GM12878 (cell line): ENCODE results near the gene RTL3. TPM values are rescaled to one million over a fixed set of nuclear protein-coding genes. Genes with fewer than 3 reads are reported as not detected.

Experiments
- EED ChIP-seq: sonication (generic); IDR thresholded peaks from 2 replicates; pipeline ENCODE4 v1.6.1; 2016; ENCODE audit warnings: antibody characterized with exemption, low read depth
- EP300 ChIP-seq, 2 experiments: fragments of 150-350 bp in 1 of 2; IDR thresholded peaks; 2 replicates each; pipeline ENCODE4 v1.6.1; 2011 to 2012; ENCODE audit warnings: low read depth in 2 of 2, low read length in 2 of 2, borderline replicate concordance in 1 of 2, improper control_type of control experiment in 1 of 2, inconsistent platforms in 1 of 2; ENCODE audit not compliant: control insufficient read depth in 1 of 2
- IKZF1 ChIP-seq: fragments of 450-650 bp; conservative IDR thresholded peaks from 2 replicates; pipeline ENCODE4 v1.6.1; 2017; ENCODE audit warnings: antibody characterized with exemption, mild to moderate bottlenecking
- IKZF2 ChIP-seq, 2 experiments: fragments of 450-650 bp; IDR thresholded peaks; 2 replicates each; pipeline ENCODE4 v1.6.1; 2017; ENCODE audit warnings: mild to moderate bottlenecking in 2 of 2, moderate library complexity in 2 of 2
- KAT2A ChIP-seq: conservative IDR thresholded peaks from 2 replicates; pipeline ENCODE4 v1.6.1; 2011; ENCODE audit warnings: low read depth, low read length; ENCODE audit not compliant: control insufficient read depth
- MEF2A ChIP-seq: IDR thresholded peaks from 2 replicates; pipeline ENCODE4 v1.6.1; 2011; ENCODE audit warnings: low read depth, mild to moderate bottlenecking, low read length, moderate library complexity; ENCODE audit not compliant: insufficient read depth
- NRF1 ChIP-seq: conservative IDR thresholded peaks from 2 replicates; pipeline ENCODE4 v1.6.1; 2011; ENCODE audit warnings: mild to moderate bottlenecking, low read depth, low read length, improper control_type of control experiment
- POLR2AphosphoS2 ChIP-seq: IDR thresholded peaks from 2 replicates; pipeline ENCODE4 v1.6.1; 2011; ENCODE audit warnings: low read depth, mild to moderate bottlenecking, low read length, improper control_type of control experiment, moderate library complexity
- SMC3 ChIP-seq: IDR thresholded peaks from 2 replicates; pipeline ENCODE4 v1.6.1; 2011; ENCODE audit warnings: low read length, improper control_type of control experiment, borderline replicate concordance
- STAT1 ChIP-seq: fragments of 450-650 bp; conservative IDR thresholded peaks from 2 replicates; pipeline ENCODE4 v1.6.1; 2014; ENCODE audit warnings: antibody characterized with exemption, mild to moderate bottlenecking
- TARDBP ChIP-seq: IDR thresholded peaks from 2 replicates; pipeline ENCODE4 v1.6.1; 2016; ENCODE audit warnings: borderline replicate concordance
- TCF3 ChIP-seq: IDR thresholded peaks from 2 replicates; pipeline ENCODE4 v1.6.1; 2012; ENCODE audit warnings: low read depth, mild to moderate bottlenecking, low read length, borderline replicate concordance; ENCODE audit not compliant: insufficient read depth
- polyA plus RNA-seq, 11 experiments: library from polyadenylated mRNA; depleted of rRNA in 4 of 11; unstranded in 6 of 11; stranded (reverse) in 5 of 11; fragments of >200 nt; fragmentation: Nextera tagmentation in 4 of 11; fragmentation: Illumina TruSeq in 1 of 11; extraction: Ambion mirVana in 4 of 11; extraction: Trizol in 1 of 11; gene quantifications; 1 replicate in 1 of 11; 2 replicates in 10 of 11; pipeline versions ENCODE4 v1.2.1 to v1.2.3, GENCODE V29; 2011 to 2016; ENCODE audit warnings: inconsistent platforms in 2 of 11, missing spikeins in 2 of 11, low read depth in 1 of 11
- total RNA-seq, 4 experiments: library from RNA; depleted of rRNA in 3 of 4; stranded (reverse); fragments of >200 nt in 3 of 4; fragmentation: Illumina TruSeq in 1 of 4; extraction: Trizol in 1 of 4; gene quantifications; 2 replicates each; pipeline versions ENCODE4 v1.2.1 to v1.2.3, GENCODE V29; 2013 to 2021
- TF ChIP-seq, protein P1 (sequence below), 3 experiments: IDR thresholded peaks in 2 of 3; conservative IDR thresholded peaks in 1 of 3; 2 replicates each; pipeline ENCODE4 v1.5.1; 2011; ENCODE audit warnings: low read depth in 3 of 3, low read length in 3 of 3, mild to moderate bottlenecking in 3 of 3, control low read depth in 2 of 3, moderate library complexity in 2 of 3, inconsistent platforms in 1 of 3, mixed read lengths in 1 of 3; ENCODE audit not compliant: control insufficient read depth in 2 of 3, insufficient read depth in 1 of 3; ENCODE audit errors: extremely low read depth in 1 of 3

Gene RTL3
- total and polyA plus RNA-seq, 10 of the 15 experiments (the other 5 are each of a cell fraction or from before 2014, with no cell fraction given): 0.09 to 1.5 (median 0.27) TPM; not detected in 1

DNA sequence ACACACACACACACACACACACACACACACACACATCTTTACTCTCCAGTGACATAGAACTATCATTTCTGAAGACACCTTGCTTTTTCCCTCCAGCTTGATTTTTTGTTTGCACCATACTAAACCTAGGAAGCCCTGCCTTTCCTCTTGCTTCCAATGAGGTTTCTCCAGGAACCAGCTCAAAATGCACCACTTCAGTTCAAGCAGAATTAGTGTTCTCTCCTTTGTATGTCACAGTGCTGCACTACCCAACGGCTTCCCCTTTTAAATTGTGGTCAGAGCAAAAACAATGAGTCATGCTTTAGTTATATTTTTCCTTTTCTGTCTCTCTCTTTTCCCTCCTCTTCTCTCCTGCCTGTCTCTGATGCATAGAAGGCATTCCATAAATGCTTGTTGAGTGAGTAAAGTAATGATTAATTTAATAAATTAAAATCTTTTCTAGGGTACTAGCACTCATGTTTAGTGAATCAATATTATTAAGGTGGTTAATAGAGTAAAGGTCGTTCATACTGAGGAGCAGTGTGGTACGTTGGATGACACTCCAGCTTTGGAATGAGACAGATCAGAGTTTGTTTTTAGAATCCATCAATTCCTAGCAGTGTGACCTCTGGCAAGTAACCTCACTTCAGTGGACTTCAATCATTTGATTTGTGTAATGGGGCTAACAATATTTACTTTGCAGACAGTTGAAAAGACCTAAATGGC is 5.9 kb downstream of the RTL3 start (continued):
- no peak for TF ChIP-seq SMC3
- TF ChIP-seq, protein P1, sequence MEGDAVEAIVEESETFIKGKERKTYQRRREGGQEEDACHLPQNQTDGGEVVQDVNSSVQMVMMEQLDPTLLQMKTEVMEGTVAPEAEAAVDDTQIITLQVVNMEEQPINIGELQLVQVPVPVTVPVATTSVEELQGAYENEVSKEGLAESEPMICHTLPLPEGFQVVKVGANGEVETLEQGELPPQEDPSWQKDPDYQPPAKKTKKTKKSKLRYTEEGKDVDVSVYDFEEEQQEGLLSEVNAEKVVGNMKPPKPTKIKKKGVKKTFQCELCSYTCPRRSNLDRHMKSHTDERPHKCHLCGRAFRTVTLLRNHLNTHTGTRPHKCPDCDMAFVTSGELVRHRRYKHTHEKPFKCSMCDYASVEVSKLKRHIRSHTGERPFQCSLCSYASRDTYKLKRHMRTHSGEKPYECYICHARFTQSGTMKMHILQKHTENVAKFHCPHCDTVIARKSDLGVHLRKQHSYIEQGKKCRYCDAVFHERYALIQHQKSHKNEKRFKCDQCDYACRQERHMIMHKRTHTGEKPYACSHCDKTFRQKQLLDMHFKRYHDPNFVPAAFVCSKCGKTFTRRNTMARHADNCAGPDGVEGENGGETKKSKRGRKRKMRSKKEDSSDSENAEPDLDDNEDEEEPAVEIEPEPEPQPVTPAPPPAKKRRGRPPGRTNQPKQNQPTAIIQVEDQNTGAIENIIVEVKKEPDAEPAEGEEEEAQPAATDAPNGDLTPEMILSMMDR (IDR thresholded peaks at IDR 0.05 in 2 of 3, conservative IDR thresholded peaks at IDR 0.05 in 1 of 3; ENCODE audit: control insufficient read depth in 2 of 3, extremely low read depth in 1 of 3, insufficient read depth in 1 of 3, low read depth in 3 of 3, low read length in 3 of 3): no peak
- TF ChIP-seq NRF1: no peak
- no peak for TF ChIP-seq STAT1
- TF ChIP-seq IKZF2 (IDR thresholded peaks at IDR 0.05): peak; percentile 48 to 59; a peak in 2 of 4 replicates
- no peak for TF ChIP-seq TCF3
- no peak for TF ChIP-seq KAT2A
- no peak for TF ChIP-seq EP300 (IDR thresholded peaks at IDR 0.05; ENCODE audit: borderline replicate concordance in 1 of 2, control insufficient read depth in 1 of 2, low read depth in 2 of 2, low read length in 2 of 2)
- 0 out of 2 replicates have a peak, but pooled peaks have one; percentile 29 for TF ChIP-seq EED
- TF ChIP-seq MEF2A: 0 out of 2 replicates have a peak, but pooled peaks have one; percentile 32
- peak; percentile 53 for TF ChIP-seq IKZF1
- TF ChIP-seq TARDBP: no peak
- TF ChIP-seq POLR2AphosphoS2: no peak
